IMR-90 (cell line): ENCODE data around the gene LMTK2. TPM values are rescaled to one million over a fixed set of nuclear protein-coding genes. Genes with fewer than 3 reads are reported as not detected.

Experiments used
- ATAC-seq: fragments of 200-7000 bp; cut with Tn5 transposase; 2 replicates; pipeline ENCODE4 v1.9.1; 2020; ENCODE audit warnings: low read depth, mild to moderate bottlenecking, moderate library complexity
- BruUV-seq: library from RNA; stranded (reverse); fragments of 400-500 nt; replicated peaks from 2 replicates; lab custom pipeline; 2021; lab: Mats Ljungman, UMichigan
- CTCF ChIA-PET: fragments of 300-600 bp; formaldehyde crosslinking; extraction: SDS; loops from one replicate; lab custom pipeline; 2021; ENCODE audit warnings: antibody characterized with exemption; lab: Yijun Ruan, JAX
- POLR2A ChIA-PET: fragments of 300-600 bp; sonication (Branson Sonifier 250); formaldehyde crosslinking; loops from one replicate; lab custom pipeline; 2022; ENCODE audit warnings: antibody characterized with exemption; ENCODE audit not compliant: unreplicated experiment; lab: Charles Lee
- DNase-seq: peaks from one replicate; pipeline ENCODE4 v3.0.0; 2013
- H2AFZ ChIP-seq: replicated peaks from 2 replicates; pipeline ENCODE3; 2013; ENCODE audit warnings: low read length, mild to moderate bottlenecking; ENCODE audit not compliant: poor library complexity
- H2AK5ac ChIP-seq: 2 replicates; pipeline ENCODE4 v1.6.1; 2013; ENCODE audit warnings: low read depth, low read length, inconsistent platforms
- H2AK9ac ChIP-seq: replicated peaks from 2 replicates; pipeline ENCODE3; 2013; ENCODE audit warnings: mild to moderate bottlenecking, low read depth, low read length, moderate library complexity; ENCODE audit not compliant: poor library complexity
- H2BK120ac ChIP-seq: 2 replicates; pipeline ENCODE4 v1.6.1; 2013; ENCODE audit warnings: low read depth, low read length, inconsistent platforms
- H2BK15ac ChIP-seq: 3 replicates; pipeline ENCODE4 v1.6.1; 2013; ENCODE audit warnings: low read depth, low read length, inconsistent platforms
- H2BK20ac ChIP-seq: 2 replicates; pipeline ENCODE4 v1.6.1; 2013; ENCODE audit warnings: low read depth, mild to moderate bottlenecking, inconsistent platforms, low read length, moderate library complexity
- H2BK5ac ChIP-seq: 2 replicates; pipeline ENCODE4 v1.6.1; 2013; ENCODE audit warnings: mild to moderate bottlenecking, low read depth, low read length, inconsistent platforms; ENCODE audit not compliant: poor library complexity, severe bottlenecking
- H3K14ac ChIP-seq: replicated peaks from 2 replicates; pipeline ENCODE4 v1.6.1; 2013; ENCODE audit warnings: low read depth, low read length, inconsistent platforms
- H3K18ac ChIP-seq: 2 replicates; pipeline ENCODE4 v1.6.1; 2013; ENCODE audit warnings: low read depth, low read length, control low read depth
- H3K23ac ChIP-seq: 2 replicates; pipeline ENCODE4 v1.6.1; 2013; ENCODE audit warnings: low read depth, low read length, inconsistent platforms
- H3K27ac ChIP-seq: 2 replicates; pipeline ENCODE4 v1.5.1; 2013; ENCODE audit warnings: mild to moderate bottlenecking, control low read depth, low read length; ENCODE audit not compliant: insufficient read depth
- H3K27me3 ChIP-seq: 2 replicates; pipeline ENCODE4 v1.6.1; 2013; ENCODE audit warnings: low read length; ENCODE audit not compliant: control insufficient read depth, insufficient read depth
- H3K36me3 ChIP-seq: 2 replicates; pipeline ENCODE4 v1.6.1; 2013; ENCODE audit warnings: low read length, mixed read lengths; ENCODE audit not compliant: control insufficient read depth, insufficient read depth
- H3K4ac ChIP-seq: 2 replicates; pipeline ENCODE4 v1.6.1; 2013; ENCODE audit warnings: low read depth, low read length, inconsistent platforms
- H3K4me1 ChIP-seq: 2 replicates; pipeline ENCODE4 v1.6.1; 2013; ENCODE audit warnings: low read length, mixed read lengths; ENCODE audit not compliant: control insufficient read depth, insufficient read depth
- H3K4me2 ChIP-seq: 2 replicates; pipeline ENCODE4 v1.6.1; 2013; ENCODE audit warnings: low read depth, mild to moderate bottlenecking, control low read depth, low read length, moderate library complexity
- H3K4me3 ChIP-seq: 2 replicates; pipeline ENCODE4 v1.5.1; 2013; ENCODE audit warnings: low read depth, mild to moderate bottlenecking, control low read depth, low read length, moderate library complexity; ENCODE audit not compliant: insufficient read depth
- H3K56ac ChIP-seq: 2 replicates; pipeline ENCODE4 v1.6.1; 2013; ENCODE audit warnings: low read length, inconsistent platforms; ENCODE audit not compliant: insufficient read depth; ENCODE audit errors: extremely low read depth
- H3K79me1 ChIP-seq, 2 experiments: 2 replicates each; pipeline ENCODE4 v1.6.1; 2013; ENCODE audit warnings: low read length in 2 of 2, inconsistent platforms in 1 of 2, low read depth in 1 of 2
- H3K9ac ChIP-seq: 2 replicates; pipeline ENCODE4 v1.6.1; 2013; ENCODE audit warnings: low read depth, low read length, control low read depth
- H3K9me1 ChIP-seq: 2 replicates; pipeline ENCODE4 v1.6.1; 2013; ENCODE audit warnings: low read length, inconsistent platforms; ENCODE audit not compliant: insufficient read depth
- H3K9me3 ChIP-seq: 2 replicates; pipeline ENCODE4 v1.6.1; 2013; ENCODE audit warnings: low read length; ENCODE audit not compliant: control insufficient read depth, insufficient read depth
- H4K20me1 ChIP-seq: 2 replicates; pipeline ENCODE4 v1.6.1; 2013; ENCODE audit warnings: low read length, inconsistent platforms; ENCODE audit not compliant: insufficient read depth
- H4K5ac ChIP-seq: 2 replicates; pipeline ENCODE4 v1.6.1; 2013; ENCODE audit warnings: mild to moderate bottlenecking, low read depth, low read length, control low read depth
- H4K8ac ChIP-seq, 2 experiments: 2 replicates each; pipeline ENCODE4 v1.6.1; 2013; ENCODE audit warnings: low read depth in 2 of 2, low read length in 2 of 2, control low read depth in 1 of 2, inconsistent platforms in 1 of 2
- H4K91ac ChIP-seq: 2 replicates; pipeline ENCODE4 v1.6.1; 2013; ENCODE audit warnings: low read depth, low read length, inconsistent platforms; ENCODE audit not compliant: insufficient read depth
- BHLHE40 ChIP-seq: fragments of 150-350 bp; IDR thresholded peaks from 2 replicates; pipeline ENCODE4 v1.6.1; 2016; ENCODE audit warnings: mild to moderate bottlenecking, low read depth, low read length
- CEBPB ChIP-seq: IDR thresholded peaks from 2 replicates; pipeline ENCODE4 v1.6.1; 2012; ENCODE audit warnings: low read depth, low read length, improper control_type of control experiment
- CHD1 ChIP-seq: IDR thresholded peaks from 2 replicates; pipeline ENCODE4 v1.6.1; 2012; ENCODE audit warnings: low read depth, low read length, improper control_type of control experiment
- FOS ChIP-seq: fragments of 150-350 bp; IDR thresholded peaks from 2 replicates; pipeline ENCODE4 v1.6.1; 2016; ENCODE audit warnings: low read depth, low read length
- MAFK ChIP-seq: IDR thresholded peaks from 2 replicates; pipeline ENCODE4 v1.6.1; 2012; ENCODE audit warnings: low read depth, low read length, improper control_type of control experiment
- MAZ ChIP-seq: IDR thresholded peaks from 2 replicates; pipeline ENCODE4 v1.6.1; 2012; ENCODE audit warnings: low read depth, mild to moderate bottlenecking, low read length, improper control_type of control experiment, moderate library complexity, borderline replicate concordance
- MXI1 ChIP-seq: IDR thresholded peaks from 2 replicates; pipeline ENCODE4 v1.6.1; 2012; ENCODE audit warnings: low read depth, mild to moderate bottlenecking, low read length, moderate library complexity, borderline replicate concordance
- NFE2L2 ChIP-seq: fragments of 150-350 bp; IDR thresholded peaks from 2 replicates; pipeline ENCODE4 v1.6.1; 2016; ENCODE audit warnings: low read depth, mild to moderate bottlenecking, low read length
- POLR2A ChIP-seq: IDR thresholded peaks from 2 replicates; pipeline ENCODE4 v1.6.1; 2012; ENCODE audit warnings: mild to moderate bottlenecking, low read depth, low read length
- RCOR1 ChIP-seq: IDR thresholded peaks from 2 replicates; pipeline ENCODE4 v1.6.1; 2012; ENCODE audit warnings: mild to moderate bottlenecking, low read length, improper control_type of control experiment; ENCODE audit not compliant: insufficient replicate concordance
- RFX5 ChIP-seq: IDR thresholded peaks from 2 replicates; pipeline ENCODE4 v1.8.0; 2012; ENCODE audit warnings: low read depth, mild to moderate bottlenecking, low read length, moderate library complexity
- SMC3 ChIP-seq: fragments of 150-350 bp; IDR thresholded peaks from 2 replicates; pipeline ENCODE4 v1.6.1; 2016; ENCODE audit warnings: low read depth, mild to moderate bottlenecking, antibody characterized with exemption, low read length, moderate library complexity
- WGBS, 2 experiments: methylation state at CpG; one replicate each; pipeline versions ENCODE4 v1.1.5 to v1.1.7; 2013; ENCODE audit warnings: missing lambda C conversion rate in 2 of 2; ENCODE audit not compliant: insufficient read length in 1 of 2; ENCODE audit errors: extremely low coverage in 2 of 2; 5-methylcytosine and 5-hydroxymethylcytosine counted together
- dilution Hi-C: fragments of 300-500 bp; cut with HindIII; formaldehyde crosslinking; loops from one replicate; pipeline ENCODE4 v1.14.3; 2018; ENCODE audit warnings: low sequenced_read_pairs; ENCODE audit not compliant: unreplicated experiment
- in situ Hi-C: fragments of 300-500 bp; cut with MboI; formaldehyde crosslinking; loops from 3 replicates; pipeline ENCODE4 v1.14.3; 2019; ENCODE audit warnings: low sequenced_read_pairs, inconsistent platforms, mixed read lengths
- intact Hi-C: fragments of 100-400 bp; cut with micrococcal nuclease; formaldehyde crosslinking; loops from 2 replicates; pipeline ENCODE4 v1.10.0; 2022
- polyA plus RNA-seq, 3 experiments: library from polyadenylated mRNA; depleted of rRNA; stranded (reverse); fragments of >200 nt; gene quantifications; 2 replicates each; pipeline ENCODE4 v1.2.3, GENCODE V29; 2012; ENCODE audit warnings: low replicate concordance in 1 of 3
- total RNA-seq: library from RNA; depleted of rRNA; stranded (reverse); fragments of >200 nt; gene quantifications from 2 replicates; pipeline ENCODE4 v1.2.3, GENCODE V29; 2012
- TF ChIP-seq, protein P1 (sequence below): conservative IDR thresholded peaks from 2 replicates; pipeline ENCODE4 v1.5.1; 2012; ENCODE audit warnings: mild to moderate bottlenecking, low read depth, low read length, improper control_type of control experiment
- TF ChIP-seq, protein P2 (sequence below): fragments of 150-350 bp; IDR thresholded peaks from 2 replicates; pipeline ENCODE4 v1.6.1; 2017; ENCODE audit warnings: mild to moderate bottlenecking, antibody characterized with exemption, low read length, low read depth
- TF ChIP-seq, protein P3 (sequence below): fragments of 150-350 bp; IDR thresholded peaks from 2 replicates; pipeline ENCODE4 v1.6.1; 2016; ENCODE audit warnings: low read depth, mild to moderate bottlenecking, low read length, moderate library complexity, borderline replicate concordance

The LMTK2 gene
- total and polyA plus RNA-seq, 2 of the 4 experiments (the other 2 are of a cell fraction), result 4.4 to 5.0 TPM

DNA sequence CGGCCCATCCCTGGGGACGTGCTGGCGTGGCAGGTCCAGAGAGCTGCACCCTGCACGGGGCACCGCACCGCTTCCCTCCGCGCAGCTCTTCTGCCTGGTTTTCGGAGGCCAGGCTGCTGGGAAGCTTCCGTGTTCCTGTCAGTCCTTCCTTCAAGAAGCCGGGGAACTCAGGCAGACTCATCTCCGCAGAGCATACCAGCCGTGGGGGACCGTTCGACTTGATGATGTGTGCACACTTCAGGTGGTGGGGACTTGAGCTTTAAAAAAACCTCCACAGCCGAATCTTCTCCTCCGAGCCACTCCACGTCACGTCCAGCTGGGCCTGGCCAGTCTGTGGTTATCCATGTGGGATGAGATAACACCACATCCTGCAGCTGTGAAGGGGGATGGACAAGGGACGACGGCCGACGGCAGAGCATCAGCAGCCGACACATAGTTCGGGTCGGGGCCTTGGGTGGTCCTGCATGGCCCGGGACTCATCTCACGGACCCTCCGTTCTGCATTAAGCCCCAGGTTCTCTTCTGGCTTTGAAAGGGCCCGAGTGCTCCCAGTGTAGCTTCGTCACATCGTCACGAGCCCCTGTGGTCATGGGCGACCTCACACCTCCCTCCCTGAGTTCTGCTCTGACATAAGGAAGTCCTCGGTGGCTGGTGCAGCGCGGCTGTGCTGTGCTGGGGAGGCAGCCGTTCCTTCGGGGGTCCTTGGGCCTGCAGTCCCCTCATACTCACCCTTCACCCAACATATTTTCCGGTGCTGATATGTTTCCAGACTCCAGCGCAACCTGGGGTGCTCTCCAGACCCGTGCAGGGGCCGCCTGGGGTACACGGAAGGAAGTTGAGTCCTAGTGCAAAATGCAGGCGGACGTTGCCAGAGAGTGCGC lies 100.0 kb downstream of the LMTK2 start:
- no TSS peak for BruUV-seq
- H4K5ac ChIP-seq, result no peak overlapping the region
- no peak overlapping the region for H3K4ac ChIP-seq
- no peaks in the 10 kb centered on the region; a peak in 2 of 4 replicates for H3K79me1 ChIP-seq
- H2AK9ac ChIP-seq, result no peak overlapping the region
- no peaks in the 10 kb centered on the region for H3K4me1 ChIP-seq
- no peak overlapping the region for H2BK120ac ChIP-seq
- no peak overlapping the region for H3K56ac ChIP-seq
- no peak overlapping the region for H2BK15ac ChIP-seq
- 96% methylated on average over 12 of the region's 47 CpGs; no CpG with 5 or more reads in 1 of the 2 experiments for WGBS, 2 experiments
- no peak overlapping the region for H2AFZ ChIP-seq
- intact Hi-C loops (no loop called here), in situ Hi-C loops (no loop called here), dilution Hi-C loops (no loop called here)
- no peaks in the 10 kb centered on the region for H3K9me3 ChIP-seq
- H3K27me3 ChIP-seq, result no peaks in the 10 kb centered on the region
- H3K4me2 ChIP-seq, result no peak overlapping the region
- H3K23ac ChIP-seq, result no peak overlapping the region
- H2BK20ac ChIP-seq, result no peak overlapping the region
- H3K18ac ChIP-seq, result no peak overlapping the region
- H4K20me1 ChIP-seq, result no peaks in the 10 kb centered on the region
- H3K27ac ChIP-seq, result no peak overlapping the region
- ChIA-PET CTCF (no interaction called here), POLR2A (no interaction called here)
- ATAC-seq (no peak), DNase-seq (no peak)
- H3K36me3 ChIP-seq, result peaks cover 16% of the 10 kb centered on the region
- no peak overlapping the region for H4K8ac ChIP-seq
- no peak overlapping the region for H3K4me3 ChIP-seq
- no peaks in the 10 kb centered on the region; the same call in 1 of the 2 replicates for H3K9me1 ChIP-seq
- no peak overlapping the region for H2AK5ac ChIP-seq
- H2BK5ac ChIP-seq, result no peak overlapping the region
- no peak overlapping the region for H3K14ac ChIP-seq
- no peak overlapping the region for H4K91ac ChIP-seq
- H3K9ac ChIP-seq, result no peak overlapping the region
- TF ChIP-seq NFE2L2 (no peak), CHD1 (no peak), BHLHE40 (no peak), MAFK (no peak), RCOR1 (no peak), SMC3 (no peak), MAZ (no peak), RFX5 (no peak), POLR2A (no peak), CEBPB (no peak), FOS (no peak), MXI1 (no peak)
- TF ChIP-seq, protein P1, sequence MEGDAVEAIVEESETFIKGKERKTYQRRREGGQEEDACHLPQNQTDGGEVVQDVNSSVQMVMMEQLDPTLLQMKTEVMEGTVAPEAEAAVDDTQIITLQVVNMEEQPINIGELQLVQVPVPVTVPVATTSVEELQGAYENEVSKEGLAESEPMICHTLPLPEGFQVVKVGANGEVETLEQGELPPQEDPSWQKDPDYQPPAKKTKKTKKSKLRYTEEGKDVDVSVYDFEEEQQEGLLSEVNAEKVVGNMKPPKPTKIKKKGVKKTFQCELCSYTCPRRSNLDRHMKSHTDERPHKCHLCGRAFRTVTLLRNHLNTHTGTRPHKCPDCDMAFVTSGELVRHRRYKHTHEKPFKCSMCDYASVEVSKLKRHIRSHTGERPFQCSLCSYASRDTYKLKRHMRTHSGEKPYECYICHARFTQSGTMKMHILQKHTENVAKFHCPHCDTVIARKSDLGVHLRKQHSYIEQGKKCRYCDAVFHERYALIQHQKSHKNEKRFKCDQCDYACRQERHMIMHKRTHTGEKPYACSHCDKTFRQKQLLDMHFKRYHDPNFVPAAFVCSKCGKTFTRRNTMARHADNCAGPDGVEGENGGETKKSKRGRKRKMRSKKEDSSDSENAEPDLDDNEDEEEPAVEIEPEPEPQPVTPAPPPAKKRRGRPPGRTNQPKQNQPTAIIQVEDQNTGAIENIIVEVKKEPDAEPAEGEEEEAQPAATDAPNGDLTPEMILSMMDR, result no peak
- TF ChIP-seq, protein P2, sequence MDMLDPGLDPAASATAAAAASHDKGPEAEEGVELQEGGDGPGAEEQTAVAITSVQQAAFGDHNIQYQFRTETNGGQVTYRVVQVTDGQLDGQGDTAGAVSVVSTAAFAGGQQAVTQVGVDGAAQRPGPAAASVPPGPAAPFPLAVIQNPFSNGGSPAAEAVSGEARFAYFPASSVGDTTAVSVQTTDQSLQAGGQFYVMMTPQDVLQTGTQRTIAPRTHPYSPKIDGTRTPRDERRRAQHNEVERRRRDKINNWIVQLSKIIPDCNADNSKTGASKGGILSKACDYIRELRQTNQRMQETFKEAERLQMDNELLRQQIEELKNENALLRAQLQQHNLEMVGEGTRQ, result no peak
- TF ChIP-seq, protein P3, sequence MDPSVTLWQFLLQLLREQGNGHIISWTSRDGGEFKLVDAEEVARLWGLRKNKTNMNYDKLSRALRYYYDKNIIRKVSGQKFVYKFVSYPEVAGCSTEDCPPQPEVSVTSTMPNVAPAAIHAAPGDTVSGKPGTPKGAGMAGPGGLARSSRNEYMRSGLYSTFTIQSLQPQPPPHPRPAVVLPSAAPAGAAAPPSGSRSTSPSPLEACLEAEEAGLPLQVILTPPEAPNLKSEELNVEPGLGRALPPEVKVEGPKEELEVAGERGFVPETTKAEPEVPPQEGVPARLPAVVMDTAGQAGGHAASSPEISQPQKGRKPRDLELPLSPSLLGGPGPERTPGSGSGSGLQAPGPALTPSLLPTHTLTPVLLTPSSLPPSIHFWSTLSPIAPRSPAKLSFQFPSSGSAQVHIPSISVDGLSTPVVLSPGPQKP, result no peak
